Endothelial cell of umbilical vein (primary cell): ENCODE measurements around the gene CEP192. TPM values are rescaled to one million over a fixed set of nuclear protein-coding genes. Genes with fewer than 3 reads are reported as not detected.

Experiments used
- BruUV-seq: library from RNA; stranded (reverse); fragments of 400-500 nt; replicated peaks from 2 replicates; lab custom pipeline; 2021; lab: Mats Ljungman, UMichigan
- CTCF ChIA-PET: fragments of 300-600, 350-600 bp; sonication (Branson Sonifier 250); formaldehyde crosslinking; loops from one replicate; lab custom pipeline; 2021; ENCODE audit warnings: antibody characterized with exemption, inconsistent platforms; lab: Charles Lee
- POLR2A ChIA-PET: fragments of 300-600, 350-600 bp; sonication (Branson Sonifier 250); formaldehyde crosslinking; loops from one replicate; lab custom pipeline; 2021; ENCODE audit warnings: antibody characterized with exemption, inconsistent platforms; lab: Charles Lee
- DNase-seq: peaks from one replicate; pipeline ENCODE4 v3.0.0-alpha.2; 2011; ENCODE audit warnings: low read depth, low spot score
- FAIRE-seq: peaks from 2 replicates; lab custom pipeline; 2011; peaks lifted over from hg19 to GRCh38; lab: Jason Lieb, UNC
- H2AFZ ChIP-seq: 2 replicates; pipeline ENCODE4 v1.6.0; 2012; ENCODE audit warnings: low read depth, low read length, control low read depth, inconsistent platforms
- H3K27ac ChIP-seq: 2 replicates; pipeline ENCODE4 v1.5.1; 2011; ENCODE audit warnings: low read depth, mild to moderate bottlenecking, control low read depth, low read length, moderate library complexity; ENCODE audit not compliant: insufficient read depth
- H3K27me3 ChIP-seq, 2 experiments: 2 replicates each; pipeline versions ENCODE4 v1.6.0 to v1.6.1; 2011; ENCODE audit warnings: low read length in 2 of 2, mixed read lengths in 1 of 2; ENCODE audit not compliant: control insufficient read depth in 2 of 2, insufficient read depth in 2 of 2
- H3K36me3 ChIP-seq, 2 experiments: 2 replicates in 1 of 2; 3 replicates in 1 of 2; pipeline ENCODE4 v1.5.1; 2011; ENCODE audit warnings: low read length in 2 of 2, mild to moderate bottlenecking in 1 of 2, moderate library complexity in 1 of 2; ENCODE audit not compliant: control insufficient read depth in 2 of 2, insufficient read depth in 2 of 2; ENCODE audit errors: extremely low read depth in 1 of 2
- H3K4me1 ChIP-seq: 3 replicates; pipeline ENCODE4 v1.5.1; 2011; ENCODE audit warnings: mild to moderate bottlenecking, low read length; ENCODE audit not compliant: control insufficient read depth, insufficient read depth; ENCODE audit errors: extremely low read depth
- H3K4me2 ChIP-seq: 2 replicates; pipeline ENCODE4 v1.6.1; 2011; ENCODE audit warnings: low read length, control low read depth, mixed read lengths; ENCODE audit not compliant: insufficient read depth
- H3K4me3 ChIP-seq, 3 experiments: fragments of 200-600 bp in 1 of 3; sonication (generic), shearing (Covaris generic) in 1 of 3; replicated peaks in 1 of 3; 2 replicates each; pipeline ENCODE4 v1.5.1; 2011 to 2016; ENCODE audit warnings: control low read depth in 3 of 3, low read length in 3 of 3, mild to moderate bottlenecking in 2 of 3, inconsistent platforms in 1 of 3, low read depth in 1 of 3, moderate library complexity in 1 of 3; ENCODE audit not compliant: insufficient read depth in 1 of 3
- H3K79me2 ChIP-seq: 2 replicates; pipeline ENCODE4 v1.6.0; 2012; ENCODE audit warnings: low read length, inconsistent platforms; ENCODE audit not compliant: control insufficient read depth, insufficient read depth
- H3K9ac ChIP-seq: replicated peaks from 2 replicates; pipeline ENCODE3; 2011; ENCODE audit warnings: low read length, control low read depth; ENCODE audit not compliant: insufficient read depth; ENCODE audit errors: extremely low read depth
- H3K9me1 ChIP-seq: replicated peaks from 3 replicates; pipeline ENCODE4 v1.6.0; 2011; ENCODE audit warnings: mild to moderate bottlenecking, low read length; ENCODE audit not compliant: control insufficient read depth, insufficient read depth; ENCODE audit errors: extremely low read depth
- H3K9me3 ChIP-seq: replicated peaks from 2 replicates; pipeline ENCODE4 v1.5.1; 2012; ENCODE audit warnings: low read length, inconsistent platforms; ENCODE audit not compliant: control insufficient read depth, insufficient read depth
- H4K20me1 ChIP-seq: replicated peaks from 2 replicates; pipeline ENCODE3; 2011; ENCODE audit warnings: mild to moderate bottlenecking, low read length; ENCODE audit not compliant: control insufficient read depth, insufficient read depth; ENCODE audit errors: extremely low read depth
- EZH2 ChIP-seq: IDR thresholded peaks from 2 replicates; pipeline ENCODE4 v1.6.1; 2012; ENCODE audit warnings: borderline replicate concordance, low read depth, mild to moderate bottlenecking, moderate library complexity, low read length, inconsistent platforms; ENCODE audit not compliant: severe bottlenecking
- FOS ChIP-seq: IDR thresholded peaks from 2 replicates; pipeline ENCODE4 v1.6.1; 2011; ENCODE audit warnings: mild to moderate bottlenecking, low read length, moderate library complexity, borderline replicate concordance; ENCODE audit not compliant: insufficient read depth
- GATA2 ChIP-seq: IDR thresholded peaks from 2 replicates; pipeline ENCODE4 v1.7.0; 2011; ENCODE audit warnings: low read depth, mild to moderate bottlenecking, moderate library complexity, mixed read lengths, low read length; ENCODE audit not compliant: insufficient read length, insufficient read depth
- JUN ChIP-seq: IDR thresholded peaks from 2 replicates; pipeline ENCODE4 v1.6.1; 2011; ENCODE audit warnings: borderline replicate concordance, low read depth; ENCODE audit not compliant: insufficient read length, insufficient read depth
- MYC ChIP-seq: IDR thresholded peaks from one replicate; pipeline ENCODE4 v1.6.1; 2011; ENCODE audit warnings: mild to moderate bottlenecking, low read depth, low read length
- POLR2A ChIP-seq: IDR thresholded peaks from 2 replicates; pipeline ENCODE4 v1.6.1; 2012; ENCODE audit warnings: low read depth, mild to moderate bottlenecking, control low read depth, low read length
- POLR2AphosphoS5 ChIP-seq: IDR thresholded peaks from 2 replicates; pipeline ENCODE4 v1.6.1; 2012; ENCODE audit warnings: low read depth, mild to moderate bottlenecking, control low read depth, low read length, moderate library complexity; ENCODE audit not compliant: insufficient read depth
- dilution Hi-C: fragments of 300-500 bp; cut with MboI; formaldehyde crosslinking; loops from one replicate; pipeline ENCODE4 v1.15.0; 2019; ENCODE audit warnings: low sequenced_read_pairs; ENCODE audit not compliant: extremely low pct_ligation_motif_present
- intact Hi-C: fragments of 100-400 bp; cut with micrococcal nuclease; formaldehyde crosslinking; loops from one replicate; pipeline ENCODE4 v1.10.0; 2022
- polyA plus RNA-seq, 4 experiments: library from polyadenylated mRNA; depleted of rRNA in 3 of 4; stranded (reverse) in 3 of 4; unstranded in 1 of 4; fragments of >200 nt; gene quantifications; 2 replicates each; pipeline versions ENCODE4 v1.2.1 to v1.2.3, GENCODE V29; 2011 to 2012; ENCODE audit warnings: missing spikeins in 1 of 4
- total RNA-seq: library from RNA; stranded (reverse); gene quantifications from 2 replicates; pipeline ENCODE4 v1.2.3, GENCODE V29; 2021
- TF ChIP-seq, protein P1 (sequence below): IDR thresholded peaks from 2 replicates; pipeline ENCODE4 v1.6.1; 2011; ENCODE audit not compliant: insufficient read depth, insufficient read length
- TF ChIP-seq, protein P2 (sequence below), 2 donors: IDR thresholded peaks; 1 replicate in 1 of 2; 2 replicates in 1 of 2; pipeline ENCODE4 v1.5.1; 2011; ENCODE audit warnings: low read length in 2 of 2, mild to moderate bottlenecking in 2 of 2, moderate library complexity in 2 of 2, control low read depth in 1 of 2, inconsistent platforms in 1 of 2, low read depth in 1 of 2; ENCODE audit not compliant: insufficient read depth in 1 of 2; ENCODE audit errors: extremely low read depth in 1 of 2

Gene CEP192
- total and polyA plus RNA-seq, 2 donors (not counting 3 experiments of a cell fraction or from before 2014, with no cell fraction given) = 14.5 to 22.9 TPM

DNA sequence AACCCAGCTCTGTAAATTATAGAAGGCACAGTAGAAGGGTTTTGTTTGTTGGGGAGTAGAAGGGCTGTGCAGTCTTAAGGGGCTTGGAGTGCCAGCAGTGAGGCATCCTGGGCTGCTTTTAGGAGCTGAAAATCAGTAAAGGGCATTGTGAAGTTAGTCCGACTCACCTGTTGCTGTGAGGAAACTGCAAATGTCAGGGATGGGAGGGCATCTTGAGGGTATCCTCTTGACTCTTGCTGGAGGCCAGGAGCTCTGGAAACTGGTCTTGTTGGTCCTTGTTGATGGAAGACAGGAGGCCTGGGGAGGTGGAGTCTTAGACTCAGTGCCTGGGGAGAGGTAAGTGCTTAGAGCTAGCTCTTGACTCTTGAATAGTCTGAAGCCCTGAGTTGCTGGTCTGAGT is 14.1 kb downstream of the CEP192 start:
- Histone ChIP-seq H3K79me2 (peaks cover 35% of the 10 kb centered on the region), H3K27me3 (no peaks in the 10 kb centered on the region), H3K4me1 (no peaks in the 10 kb centered on the region), H2AFZ (no peak overlapping the region), H3K4me3 (no peak overlapping the region), H3K36me3 (peaks cover 0 to 8% of the 10 kb centered on the region in 2 experiments), H4K20me1 (no peaks in the 10 kb centered on the region), H3K9me1 (no peaks in the 10 kb centered on the region), H3K9ac (no peak overlapping the region), H3K27ac (no peak overlapping the region), H3K9me3 (no peaks in the 10 kb centered on the region), H3K4me2 (no peak overlapping the region)
- BruUV-seq = no TSS peak
- intact Hi-C loops = no loop called here
- CTCF ChIA-PET = interaction anchor here (1.0 to 2.6 kb wide), 4 partner anchors 31 to 625 kb away, joined by 3 to 21 read pairs (median 4); no protein-coding TSS in a partner anchor
- DNase-seq (no peak), FAIRE-seq (no peak)
- no peak for TF ChIP-seq FOS
- no peak for TF ChIP-seq EZH2
- TF ChIP-seq POLR2AphosphoS5 = no peak
- TF ChIP-seq GATA2 = no peak
- TF ChIP-seq, protein P1, sequence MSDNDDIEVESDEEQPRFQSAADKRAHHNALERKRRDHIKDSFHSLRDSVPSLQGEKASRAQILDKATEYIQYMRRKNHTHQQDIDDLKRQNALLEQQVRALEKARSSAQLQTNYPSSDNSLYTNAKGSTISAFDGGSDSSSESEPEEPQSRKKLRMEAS = no peak
- TF ChIP-seq POLR2A = no peak
- no peak for TF ChIP-seq JUN
- TF ChIP-seq, protein P2, sequence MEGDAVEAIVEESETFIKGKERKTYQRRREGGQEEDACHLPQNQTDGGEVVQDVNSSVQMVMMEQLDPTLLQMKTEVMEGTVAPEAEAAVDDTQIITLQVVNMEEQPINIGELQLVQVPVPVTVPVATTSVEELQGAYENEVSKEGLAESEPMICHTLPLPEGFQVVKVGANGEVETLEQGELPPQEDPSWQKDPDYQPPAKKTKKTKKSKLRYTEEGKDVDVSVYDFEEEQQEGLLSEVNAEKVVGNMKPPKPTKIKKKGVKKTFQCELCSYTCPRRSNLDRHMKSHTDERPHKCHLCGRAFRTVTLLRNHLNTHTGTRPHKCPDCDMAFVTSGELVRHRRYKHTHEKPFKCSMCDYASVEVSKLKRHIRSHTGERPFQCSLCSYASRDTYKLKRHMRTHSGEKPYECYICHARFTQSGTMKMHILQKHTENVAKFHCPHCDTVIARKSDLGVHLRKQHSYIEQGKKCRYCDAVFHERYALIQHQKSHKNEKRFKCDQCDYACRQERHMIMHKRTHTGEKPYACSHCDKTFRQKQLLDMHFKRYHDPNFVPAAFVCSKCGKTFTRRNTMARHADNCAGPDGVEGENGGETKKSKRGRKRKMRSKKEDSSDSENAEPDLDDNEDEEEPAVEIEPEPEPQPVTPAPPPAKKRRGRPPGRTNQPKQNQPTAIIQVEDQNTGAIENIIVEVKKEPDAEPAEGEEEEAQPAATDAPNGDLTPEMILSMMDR (IDR thresholded peaks at IDR 0.05; ENCODE audit: extremely low read depth in 1 of 2, insufficient read depth in 1 of 2, low read depth in 1 of 2, low read length in 2 of 2) = no peak
- no peak for TF ChIP-seq MYC
- dilution Hi-C loops = no loop called here
- POLR2A ChIA-PET = no interaction called here
